Type B pancreatic cell (in vitro differentiated cells): ENCODE measurements around the gene UBR2. TPM values are rescaled to one million over a fixed set of nuclear protein-coding genes. Genes with fewer than 3 reads are reported as not detected.
"Not testable (repeated sequence)": the region's sequence is repeated elsewhere in the genome, so short reads cannot be mapped to it uniquely, and the experiment has no call there.

Experiments used
- DNase-seq: peaks from one replicate; pipeline ENCODE4 v3.0.0; 2021; ENCODE audit warnings: mixed read lengths; ENCODE audit not compliant: unreplicated experiment; ENCODE audit errors: extremely low spot score
- H3K27ac Mint-ChIP-seq: 2 replicates; pipeline ENCODE4 v1.8.0; 2021; ENCODE audit warnings: mild to moderate bottlenecking, mixed read lengths
- H3K27me3 Mint-ChIP-seq: 2 replicates; pipeline ENCODE4 v1.8.0; 2021; ENCODE audit warnings: mixed read lengths
- H3K36me3 Mint-ChIP-seq: 2 replicates; pipeline ENCODE4 v1.8.0; 2021; ENCODE audit warnings: mixed read lengths
- H3K4me1 Mint-ChIP-seq: one replicate; pipeline ENCODE4 v1.8.0; 2021; ENCODE audit warnings: mixed read lengths; ENCODE audit not compliant: unreplicated experiment
- H3K4me3 Mint-ChIP-seq: 2 replicates; pipeline ENCODE4 v1.8.0; 2021; ENCODE audit warnings: mild to moderate bottlenecking, mixed read lengths
- H3K9me3 Mint-ChIP-seq: 2 replicates; pipeline ENCODE4 v1.8.0; 2021; ENCODE audit warnings: mixed read lengths
- total RNA-seq: library from RNA; stranded (reverse); gene quantifications from 2 replicates; pipeline ENCODE4 v1.2.1, GENCODE V29; 2021; ENCODE audit warnings: low replicate concordance
- TF ChIP-seq, protein P1 (sequence below): fragments of 200-600 bp; sonication (generic); conservative IDR thresholded peaks from 2 replicates; pipeline ENCODE4 v1.5.0; 2021; ENCODE audit warnings: antibody characterized with exemption, mild to moderate bottlenecking

UBR2 gene
- total RNA-seq, 1 donor from 2014 or later = 26.6 TPM

DNA sequence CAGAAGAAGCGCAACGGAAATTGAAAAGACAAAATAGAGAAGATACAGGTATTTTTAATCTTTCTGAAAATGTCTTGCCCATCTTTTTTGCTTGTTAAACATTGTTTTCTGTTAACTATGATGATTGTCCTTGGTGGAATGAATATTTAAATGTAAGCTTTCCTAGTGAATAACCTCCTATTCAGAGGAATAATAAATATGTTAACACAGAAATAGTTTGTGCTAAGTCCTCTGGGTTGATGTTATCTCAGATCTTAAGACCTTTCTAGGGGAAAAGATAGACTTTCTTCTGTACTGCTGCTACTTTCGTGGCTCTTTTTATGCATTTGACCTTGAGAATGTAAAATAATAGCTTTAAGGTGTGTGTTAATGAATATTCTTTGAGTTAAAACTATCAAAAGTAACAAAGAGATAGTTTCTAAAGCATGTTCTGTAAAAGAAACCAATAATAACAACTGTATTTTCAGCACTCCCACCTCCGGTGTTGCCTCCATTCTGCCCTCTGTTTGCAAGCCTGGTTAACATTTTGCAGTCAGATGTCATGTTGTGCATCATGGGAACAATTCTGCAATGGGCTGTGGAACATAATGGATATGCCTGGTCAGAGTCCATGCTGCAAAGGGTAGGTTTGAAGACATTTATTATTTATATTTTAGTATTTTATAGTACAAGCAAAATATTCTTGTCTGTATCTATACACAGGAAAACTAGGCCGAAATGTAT is 88.4 kb downstream of the UBR2 start:
- no peaks in the 10 kb centered on the region for H3K4me1 Mint-ChIP-seq
- H3K4me3 Mint-ChIP-seq = no peak overlapping the region
- DNase-seq = no peak
- H3K27ac Mint-ChIP-seq = no peak overlapping the region
- no peaks in the 10 kb centered on the region for H3K27me3 Mint-ChIP-seq
- TF ChIP-seq, protein P1, sequence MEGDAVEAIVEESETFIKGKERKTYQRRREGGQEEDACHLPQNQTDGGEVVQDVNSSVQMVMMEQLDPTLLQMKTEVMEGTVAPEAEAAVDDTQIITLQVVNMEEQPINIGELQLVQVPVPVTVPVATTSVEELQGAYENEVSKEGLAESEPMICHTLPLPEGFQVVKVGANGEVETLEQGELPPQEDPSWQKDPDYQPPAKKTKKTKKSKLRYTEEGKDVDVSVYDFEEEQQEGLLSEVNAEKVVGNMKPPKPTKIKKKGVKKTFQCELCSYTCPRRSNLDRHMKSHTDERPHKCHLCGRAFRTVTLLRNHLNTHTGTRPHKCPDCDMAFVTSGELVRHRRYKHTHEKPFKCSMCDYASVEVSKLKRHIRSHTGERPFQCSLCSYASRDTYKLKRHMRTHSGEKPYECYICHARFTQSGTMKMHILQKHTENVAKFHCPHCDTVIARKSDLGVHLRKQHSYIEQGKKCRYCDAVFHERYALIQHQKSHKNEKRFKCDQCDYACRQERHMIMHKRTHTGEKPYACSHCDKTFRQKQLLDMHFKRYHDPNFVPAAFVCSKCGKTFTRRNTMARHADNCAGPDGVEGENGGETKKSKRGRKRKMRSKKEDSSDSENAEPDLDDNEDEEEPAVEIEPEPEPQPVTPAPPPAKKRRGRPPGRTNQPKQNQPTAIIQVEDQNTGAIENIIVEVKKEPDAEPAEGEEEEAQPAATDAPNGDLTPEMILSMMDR = no peak
- H3K36me3 Mint-ChIP-seq = peaks cover 17% of the 10 kb centered on the region
- no peaks in the 10 kb centered on the region for H3K9me3 Mint-ChIP-seq

DNA sequence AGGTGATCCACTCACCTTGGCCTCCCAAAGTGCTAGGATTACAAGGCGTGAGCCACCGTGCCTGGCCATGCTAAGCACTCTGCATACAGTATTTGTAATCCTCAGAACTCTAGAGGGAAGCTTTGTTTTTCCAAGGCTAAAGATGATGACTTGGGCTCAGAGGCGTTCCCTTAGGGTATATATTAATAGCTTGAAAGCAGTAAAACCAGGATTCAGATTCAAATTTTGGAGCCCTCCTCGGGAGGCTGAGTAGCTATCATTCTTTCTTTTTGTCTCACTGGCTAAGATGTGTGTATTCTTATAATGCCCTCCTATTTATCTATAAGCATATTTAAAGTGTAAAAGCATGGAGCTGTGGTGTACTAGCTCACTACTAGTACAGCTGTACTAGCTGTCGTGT is 90.0 kb downstream of the UBR2 start:
- Mint-ChIP-seq H3K27ac (peak overlapping the region; percentile 42), H3K27me3 (no peaks in the 10 kb centered on the region), H3K36me3 (peaks cover 18% of the 10 kb centered on the region), H3K9me3 (no peaks in the 10 kb centered on the region), H3K4me3 (no peak overlapping the region), H3K4me1 (no peaks in the 10 kb centered on the region)
- TF ChIP-seq, protein P1 = no peak
- no peak for DNase-seq

DNA sequence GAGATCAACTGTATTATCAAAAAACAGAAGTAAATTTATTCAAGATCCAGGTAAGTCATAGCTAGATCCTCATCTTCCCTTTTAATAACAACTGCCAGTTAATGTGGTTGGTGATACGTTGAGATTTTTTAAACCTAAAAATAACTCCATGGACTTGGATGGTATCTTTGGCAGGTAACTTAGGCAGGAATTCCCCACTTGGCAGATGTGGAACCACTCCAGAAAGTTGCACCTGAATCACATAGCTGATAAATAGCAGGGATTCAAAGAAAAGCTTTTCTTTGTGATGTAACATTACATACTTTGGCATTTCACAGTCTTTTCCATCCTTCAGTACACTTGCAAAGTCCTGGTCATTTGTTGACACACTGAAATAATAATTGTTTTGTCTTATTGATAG is 96.0 kb downstream of the UBR2 start:
- TF ChIP-seq, protein P1 = no peak
- no peaks in the 10 kb centered on the region for H3K4me1 Mint-ChIP-seq
- no peak for DNase-seq
- H3K4me3 Mint-ChIP-seq = no peak overlapping the region
- peaks cover 30% of the 10 kb centered on the region for H3K36me3 Mint-ChIP-seq
- H3K27ac Mint-ChIP-seq = no peak overlapping the region
- no peaks in the 10 kb centered on the region for H3K9me3 Mint-ChIP-seq
- no peaks in the 10 kb centered on the region for H3K27me3 Mint-ChIP-seq

DNA sequence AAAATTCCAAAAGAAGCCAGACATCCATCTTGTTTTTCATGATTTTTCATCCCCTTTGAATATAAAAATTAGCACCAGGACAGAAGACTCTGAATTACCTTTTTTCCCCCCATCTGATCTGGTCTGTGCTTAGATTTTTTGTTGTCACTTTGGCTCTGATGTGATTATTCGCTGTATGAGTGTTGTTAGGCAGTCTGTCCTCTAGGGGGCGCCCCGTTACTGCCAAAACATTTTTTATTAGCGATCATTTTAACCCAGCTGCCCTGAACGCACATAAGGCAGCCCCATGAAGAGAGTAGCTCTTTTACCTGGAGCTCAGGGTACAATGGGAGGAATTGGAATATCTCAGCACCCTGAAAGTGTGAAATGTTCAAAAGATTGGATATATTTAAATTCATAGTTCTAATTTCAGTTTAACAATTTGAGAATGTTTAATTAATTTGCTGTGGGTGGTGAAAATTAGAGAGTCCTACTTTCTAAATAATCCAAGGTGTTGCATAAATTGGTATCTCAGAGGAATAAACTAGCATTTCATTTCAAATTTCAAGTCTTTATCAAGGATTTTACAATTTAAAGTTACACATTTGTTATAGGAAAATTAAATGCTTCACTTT is 97.8 kb downstream of the UBR2 start:
- no peaks in the 10 kb centered on the region for H3K4me1 Mint-ChIP-seq
- H3K36me3 Mint-ChIP-seq = peaks cover 38% of the 10 kb centered on the region
- H3K4me3 Mint-ChIP-seq = no peak overlapping the region
- H3K27ac Mint-ChIP-seq = peak overlapping the region; percentile 5
- H3K9me3 Mint-ChIP-seq = no peaks in the 10 kb centered on the region
- DNase-seq = peak; percentile 82
- H3K27me3 Mint-ChIP-seq = no peaks in the 10 kb centered on the region
- TF ChIP-seq, protein P1 = peak; percentile 99

DNA sequence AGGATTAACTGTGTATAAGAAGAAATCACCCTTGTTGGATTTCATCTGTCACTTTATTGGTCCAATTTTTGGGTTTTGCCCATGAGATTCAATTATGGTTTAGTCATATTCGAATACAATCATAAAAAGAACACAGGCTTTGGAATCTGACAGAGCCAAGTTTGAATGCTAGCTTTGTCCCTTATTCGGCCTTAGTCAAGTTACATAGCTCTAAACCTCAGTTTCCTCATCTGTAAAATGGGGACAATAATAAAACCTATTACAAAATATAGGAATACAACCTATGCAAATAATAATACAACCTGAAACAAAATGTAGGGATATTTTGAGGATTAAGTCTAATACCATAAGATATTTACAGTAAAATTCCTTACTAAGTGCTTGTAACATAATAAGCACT is 100.9 kb downstream of the UBR2 start:
- no peak for DNase-seq
- no peaks in the 10 kb centered on the region for H3K9me3 Mint-ChIP-seq
- H3K4me3 Mint-ChIP-seq = no peak overlapping the region
- H3K27me3 Mint-ChIP-seq = no peaks in the 10 kb centered on the region
- no peaks in the 10 kb centered on the region for H3K4me1 Mint-ChIP-seq
- peaks cover 30% of the 10 kb centered on the region for H3K36me3 Mint-ChIP-seq
- H3K27ac Mint-ChIP-seq = no peak overlapping the region
- TF ChIP-seq, protein P1 = no peak

DNA sequence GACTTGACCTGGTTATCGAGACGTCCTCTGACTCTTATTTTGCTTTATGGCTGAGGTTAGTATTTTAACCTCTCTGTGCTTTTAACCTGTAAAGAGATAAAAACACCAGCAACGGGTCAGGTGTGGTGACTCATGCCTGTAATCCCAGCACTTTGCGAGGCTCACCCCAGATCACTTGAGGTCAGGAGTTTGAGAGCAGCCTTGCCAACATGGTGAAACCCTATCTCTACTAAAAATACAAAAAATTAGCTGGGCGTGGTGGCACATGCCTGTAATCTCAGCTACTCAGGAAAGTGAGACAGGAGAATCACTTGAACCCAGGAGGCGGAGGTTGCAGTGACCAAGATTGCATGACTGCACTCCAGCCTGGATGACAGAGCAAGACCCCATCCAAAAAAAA is 110.5 kb downstream of the UBR2 start:
- H3K4me3 Mint-ChIP-seq, DNase-seq, H3K9me3 Mint-ChIP-seq: not testable (repeated sequence)

More for the DNA sequence above, 110.5 kb downstream of the UBR2 start:
- H3K36me3 Mint-ChIP-seq = peaks cover 38% of the 10 kb centered on the region
- not testable (repeated sequence) for H3K27me3 Mint-ChIP-seq, H3K27ac Mint-ChIP-seq, H3K4me1 Mint-ChIP-seq
